Activated CD8-positive, alpha-beta memory T cell treated with anti-CD3 and anti-CD28 coated beads for 36 hours (primary cell): ENCODE results near the gene KPNA3. TPM values are rescaled to one million over a fixed set of nuclear protein-coding genes. Genes with fewer than 3 reads are reported as not detected.
"Not testable (repeated sequence)": the region's sequence is repeated elsewhere in the genome, so short reads cannot be mapped to it uniquely, and the experiment has no call there.

Experiments used
- CTCF ChIA-PET: fragments of 350-600 bp; sonication (Branson Sonifier 250); formaldehyde crosslinking; loops from one replicate; lab custom pipeline; 2021; ENCODE audit warnings: antibody characterized with exemption; lab: Charles Lee
- POLR2A ChIA-PET: fragments of 350-600 bp; sonication (Branson Sonifier 250); formaldehyde crosslinking; loops from one replicate; lab custom pipeline; 2021; ENCODE audit warnings: antibody characterized with exemption; lab: Charles Lee
- total RNA-seq, 2 experiments: library from RNA; stranded (reverse); gene quantifications; one replicate each; pipeline ENCODE4 v1.2.3, GENCODE V29; 2021

KPNA3 gene
- total RNA-seq, 2 experiments from 2014 or later: 65.2 to 67.3 TPM

- POLR2A ChIA-PET: interaction anchor here (1.2 kb wide), 1 partner anchor 18 kb away, joined by 3 read pairs; the partner anchor contains the start of gene KPNA3
Measured at GRCh38 chr13:49774376-49775005, 18.0 kb downstream of the KPNA3 start.

GRCh38 chr13:49772828-49773227 lies 19.7 kb downstream of the KPNA3 start:
- ChIA-PET POLR2A (interaction anchor here (0.5 kb wide), 1 partner anchor 98 kb away, joined by 4 read pairs; no protein-coding TSS in a partner anchor), CTCF (no interaction called here)

More at GRCh38 chr13:49774376-49775005, 18.0 kb downstream of the KPNA3 start:
- CTCF ChIA-PET: interaction anchor here (0.6 kb wide), 1 partner anchor 30 kb away, joined by 3 read pairs; no protein-coding TSS in a partner anchor

GRCh38 chr13:49761811-49762210 lies 30.7 kb downstream of the KPNA3 start:
- POLR2A ChIA-PET, CTCF ChIA-PET: not testable (repeated sequence)

GRCh38 chr13:49760558-49760957 lies 31.9 kb downstream of the KPNA3 start:
- ChIA-PET POLR2A (no interaction called here), CTCF (no interaction called here)

- ChIA-PET CTCF (no interaction called here), POLR2A (no interaction called here)
Measured at GRCh38 chr13:49759503-49759902, 33.0 kb downstream of the KPNA3 start.

GRCh38 chr13:49756263-49756662 lies 36.2 kb downstream of the KPNA3 start:
- POLR2A ChIA-PET: no interaction called here
- CTCF ChIA-PET: no interaction called here

GRCh38 chr13:49754146-49754545 lies 38.3 kb downstream of the KPNA3 start:
- ChIA-PET CTCF (interaction anchor here (0.6 kb wide), 1 partner anchor 10 kb away, joined by 3 read pairs; no protein-coding TSS in a partner anchor), POLR2A (no interaction called here)

- CTCF ChIA-PET: no interaction called here
- POLR2A ChIA-PET: no interaction called here
Measured at GRCh38 chr13:49749848-49750247, 42.6 kb downstream of the KPNA3 start.

- POLR2A ChIA-PET: no interaction called here
- CTCF ChIA-PET: no interaction called here
Measured at GRCh38 chr13:49746111-49746510, 46.4 kb downstream of the KPNA3 start.

GRCh38 chr13:49740870-49741269 lies 51.6 kb downstream of the KPNA3 start:
- POLR2A ChIA-PET: no interaction called here

GRCh38 chr13:49739498-49740187 lies 52.8 kb downstream of the KPNA3 start:
- ChIA-PET CTCF (no interaction called here), POLR2A (no interaction called here)

More at GRCh38 chr13:49740870-49741269, 51.6 kb downstream of the KPNA3 start:
- CTCF ChIA-PET: no interaction called here

GRCh38 chr13:49733181-49733951 lies 59.1 kb downstream of the KPNA3 start:
- ChIA-PET POLR2A (no interaction called here), CTCF (no interaction called here)

GRCh38 chr13:49731766-49732165 lies 60.7 kb downstream of the KPNA3 start:
- CTCF ChIA-PET: interaction anchor here (0.6 kb wide), 1 partner anchor 125 kb away, joined by 3 read pairs; no protein-coding TSS in a partner anchor

GRCh38 chr13:49716615-49717014 lies 75.9 kb downstream of the KPNA3 start:
- POLR2A ChIA-PET: no interaction called here
- CTCF ChIA-PET: no interaction called here

More at GRCh38 chr13:49731766-49732165, 60.7 kb downstream of the KPNA3 start:
- POLR2A ChIA-PET: no interaction called here

GRCh38 chr13:49714757-49715156 lies 77.7 kb downstream of the KPNA3 start:
- ChIA-PET CTCF (no interaction called here), POLR2A (no interaction called here)

- CTCF ChIA-PET: no interaction called here
- POLR2A ChIA-PET: no interaction called here
Measured at GRCh38 chr13:49711218-49711863, 81.1 kb downstream of the KPNA3 start.

- CTCF ChIA-PET, POLR2A ChIA-PET: not testable (repeated sequence)
Measured at GRCh38 chr13:49704264-49704663, 88.2 kb downstream of the KPNA3 start.

GRCh38 chr13:49701491-49701890 lies 91.0 kb downstream of the KPNA3 start:
- POLR2A ChIA-PET: no interaction called here
- CTCF ChIA-PET: no interaction called here

GRCh38 chr13:49697468-49697867 lies 95.0 kb downstream of the KPNA3 start:
- CTCF ChIA-PET: no interaction called here
- POLR2A ChIA-PET: no interaction called here
